GM23338 (cell line): ENCODE data around the gene ADAMTS1.

Experiments used
- POLR2AphosphoS5 ChIP-seq: IDR thresholded peaks from 2 replicates; pipeline ENCODE4 v1.6.1; 2016; ENCODE audit warnings: antibody characterized with exemption, low read depth
- TF ChIP-seq, protein P1 (sequence below), 2 experiments: fragments of 200-600 bp in 1 of 2; sonication (generic) in 1 of 2; conservative IDR thresholded peaks; 2 replicates each; pipeline versions ENCODE4 v1.5.1 to v1.6.1; 2016 to 2017; ENCODE audit warnings: antibody characterized with exemption in 2 of 2, low read depth in 2 of 2, mild to moderate bottlenecking in 2 of 2, moderate library complexity in 1 of 2

GRCh38 chr21:26795866-26796329 is 49.3 kb downstream of the ADAMTS1 start:
- TF ChIP-seq POLR2AphosphoS5: no peak
- TF ChIP-seq, protein P1, sequence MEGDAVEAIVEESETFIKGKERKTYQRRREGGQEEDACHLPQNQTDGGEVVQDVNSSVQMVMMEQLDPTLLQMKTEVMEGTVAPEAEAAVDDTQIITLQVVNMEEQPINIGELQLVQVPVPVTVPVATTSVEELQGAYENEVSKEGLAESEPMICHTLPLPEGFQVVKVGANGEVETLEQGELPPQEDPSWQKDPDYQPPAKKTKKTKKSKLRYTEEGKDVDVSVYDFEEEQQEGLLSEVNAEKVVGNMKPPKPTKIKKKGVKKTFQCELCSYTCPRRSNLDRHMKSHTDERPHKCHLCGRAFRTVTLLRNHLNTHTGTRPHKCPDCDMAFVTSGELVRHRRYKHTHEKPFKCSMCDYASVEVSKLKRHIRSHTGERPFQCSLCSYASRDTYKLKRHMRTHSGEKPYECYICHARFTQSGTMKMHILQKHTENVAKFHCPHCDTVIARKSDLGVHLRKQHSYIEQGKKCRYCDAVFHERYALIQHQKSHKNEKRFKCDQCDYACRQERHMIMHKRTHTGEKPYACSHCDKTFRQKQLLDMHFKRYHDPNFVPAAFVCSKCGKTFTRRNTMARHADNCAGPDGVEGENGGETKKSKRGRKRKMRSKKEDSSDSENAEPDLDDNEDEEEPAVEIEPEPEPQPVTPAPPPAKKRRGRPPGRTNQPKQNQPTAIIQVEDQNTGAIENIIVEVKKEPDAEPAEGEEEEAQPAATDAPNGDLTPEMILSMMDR (conservative IDR thresholded peaks at IDR 0.05; ENCODE audit: low read depth in 2 of 2): no peak
